ENCODE results near the gene CIC. TPM values are rescaled to one million over a fixed set of nuclear protein-coding genes. Genes with fewer than 3 reads are reported as not detected.

Gene CIC
- total and polyA plus RNA-seq, 9 of the 15 experiments (the other 6 are each of a cell fraction or from before 2014, with no cell fraction given), result 0.07 to 44.7 (median 8.6) TPM

DNA sequence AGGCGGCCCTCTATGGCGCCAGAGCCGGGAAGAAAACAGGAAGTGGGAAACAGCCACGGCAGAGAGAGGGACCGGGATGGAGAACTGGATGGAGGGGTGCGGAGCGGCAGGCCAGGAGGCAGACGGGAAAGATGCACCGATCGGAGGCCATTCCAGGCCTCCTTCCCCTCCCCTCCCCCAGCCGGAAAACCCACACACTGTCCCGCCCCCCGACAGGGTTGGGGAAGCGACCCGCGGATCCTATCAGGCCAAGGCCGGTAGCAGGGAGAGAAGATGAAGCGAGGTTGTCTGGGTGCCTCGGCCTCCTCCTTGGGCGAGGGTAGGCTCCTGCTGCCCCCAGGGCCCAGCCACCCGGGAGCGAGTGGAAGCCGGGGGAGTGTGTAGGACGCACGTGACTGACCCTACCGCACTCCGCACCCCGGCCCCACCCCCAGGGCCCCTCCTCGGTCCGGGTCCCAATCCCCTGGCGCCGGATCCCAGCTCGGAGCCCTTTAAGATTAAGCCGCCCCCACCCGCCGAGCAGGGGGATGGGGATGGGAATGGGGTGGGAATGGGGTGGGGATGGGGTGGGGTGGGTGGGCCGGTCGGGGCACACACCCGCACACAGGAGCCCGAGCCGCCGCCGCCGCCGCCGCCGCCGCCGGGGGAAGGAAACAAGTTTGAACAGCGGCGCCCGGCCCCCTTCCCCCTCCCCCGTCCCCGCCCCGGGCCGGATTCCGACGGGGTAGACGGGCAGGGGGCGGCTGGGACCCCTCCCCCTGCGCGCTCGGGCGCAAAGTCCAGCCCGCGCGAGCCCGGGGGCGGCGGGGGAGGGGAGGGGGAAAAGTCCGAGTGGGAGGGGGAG is 15.6 kb upstream of the CIC start (continued):
- TF ChIP-seq, protein P1, sequence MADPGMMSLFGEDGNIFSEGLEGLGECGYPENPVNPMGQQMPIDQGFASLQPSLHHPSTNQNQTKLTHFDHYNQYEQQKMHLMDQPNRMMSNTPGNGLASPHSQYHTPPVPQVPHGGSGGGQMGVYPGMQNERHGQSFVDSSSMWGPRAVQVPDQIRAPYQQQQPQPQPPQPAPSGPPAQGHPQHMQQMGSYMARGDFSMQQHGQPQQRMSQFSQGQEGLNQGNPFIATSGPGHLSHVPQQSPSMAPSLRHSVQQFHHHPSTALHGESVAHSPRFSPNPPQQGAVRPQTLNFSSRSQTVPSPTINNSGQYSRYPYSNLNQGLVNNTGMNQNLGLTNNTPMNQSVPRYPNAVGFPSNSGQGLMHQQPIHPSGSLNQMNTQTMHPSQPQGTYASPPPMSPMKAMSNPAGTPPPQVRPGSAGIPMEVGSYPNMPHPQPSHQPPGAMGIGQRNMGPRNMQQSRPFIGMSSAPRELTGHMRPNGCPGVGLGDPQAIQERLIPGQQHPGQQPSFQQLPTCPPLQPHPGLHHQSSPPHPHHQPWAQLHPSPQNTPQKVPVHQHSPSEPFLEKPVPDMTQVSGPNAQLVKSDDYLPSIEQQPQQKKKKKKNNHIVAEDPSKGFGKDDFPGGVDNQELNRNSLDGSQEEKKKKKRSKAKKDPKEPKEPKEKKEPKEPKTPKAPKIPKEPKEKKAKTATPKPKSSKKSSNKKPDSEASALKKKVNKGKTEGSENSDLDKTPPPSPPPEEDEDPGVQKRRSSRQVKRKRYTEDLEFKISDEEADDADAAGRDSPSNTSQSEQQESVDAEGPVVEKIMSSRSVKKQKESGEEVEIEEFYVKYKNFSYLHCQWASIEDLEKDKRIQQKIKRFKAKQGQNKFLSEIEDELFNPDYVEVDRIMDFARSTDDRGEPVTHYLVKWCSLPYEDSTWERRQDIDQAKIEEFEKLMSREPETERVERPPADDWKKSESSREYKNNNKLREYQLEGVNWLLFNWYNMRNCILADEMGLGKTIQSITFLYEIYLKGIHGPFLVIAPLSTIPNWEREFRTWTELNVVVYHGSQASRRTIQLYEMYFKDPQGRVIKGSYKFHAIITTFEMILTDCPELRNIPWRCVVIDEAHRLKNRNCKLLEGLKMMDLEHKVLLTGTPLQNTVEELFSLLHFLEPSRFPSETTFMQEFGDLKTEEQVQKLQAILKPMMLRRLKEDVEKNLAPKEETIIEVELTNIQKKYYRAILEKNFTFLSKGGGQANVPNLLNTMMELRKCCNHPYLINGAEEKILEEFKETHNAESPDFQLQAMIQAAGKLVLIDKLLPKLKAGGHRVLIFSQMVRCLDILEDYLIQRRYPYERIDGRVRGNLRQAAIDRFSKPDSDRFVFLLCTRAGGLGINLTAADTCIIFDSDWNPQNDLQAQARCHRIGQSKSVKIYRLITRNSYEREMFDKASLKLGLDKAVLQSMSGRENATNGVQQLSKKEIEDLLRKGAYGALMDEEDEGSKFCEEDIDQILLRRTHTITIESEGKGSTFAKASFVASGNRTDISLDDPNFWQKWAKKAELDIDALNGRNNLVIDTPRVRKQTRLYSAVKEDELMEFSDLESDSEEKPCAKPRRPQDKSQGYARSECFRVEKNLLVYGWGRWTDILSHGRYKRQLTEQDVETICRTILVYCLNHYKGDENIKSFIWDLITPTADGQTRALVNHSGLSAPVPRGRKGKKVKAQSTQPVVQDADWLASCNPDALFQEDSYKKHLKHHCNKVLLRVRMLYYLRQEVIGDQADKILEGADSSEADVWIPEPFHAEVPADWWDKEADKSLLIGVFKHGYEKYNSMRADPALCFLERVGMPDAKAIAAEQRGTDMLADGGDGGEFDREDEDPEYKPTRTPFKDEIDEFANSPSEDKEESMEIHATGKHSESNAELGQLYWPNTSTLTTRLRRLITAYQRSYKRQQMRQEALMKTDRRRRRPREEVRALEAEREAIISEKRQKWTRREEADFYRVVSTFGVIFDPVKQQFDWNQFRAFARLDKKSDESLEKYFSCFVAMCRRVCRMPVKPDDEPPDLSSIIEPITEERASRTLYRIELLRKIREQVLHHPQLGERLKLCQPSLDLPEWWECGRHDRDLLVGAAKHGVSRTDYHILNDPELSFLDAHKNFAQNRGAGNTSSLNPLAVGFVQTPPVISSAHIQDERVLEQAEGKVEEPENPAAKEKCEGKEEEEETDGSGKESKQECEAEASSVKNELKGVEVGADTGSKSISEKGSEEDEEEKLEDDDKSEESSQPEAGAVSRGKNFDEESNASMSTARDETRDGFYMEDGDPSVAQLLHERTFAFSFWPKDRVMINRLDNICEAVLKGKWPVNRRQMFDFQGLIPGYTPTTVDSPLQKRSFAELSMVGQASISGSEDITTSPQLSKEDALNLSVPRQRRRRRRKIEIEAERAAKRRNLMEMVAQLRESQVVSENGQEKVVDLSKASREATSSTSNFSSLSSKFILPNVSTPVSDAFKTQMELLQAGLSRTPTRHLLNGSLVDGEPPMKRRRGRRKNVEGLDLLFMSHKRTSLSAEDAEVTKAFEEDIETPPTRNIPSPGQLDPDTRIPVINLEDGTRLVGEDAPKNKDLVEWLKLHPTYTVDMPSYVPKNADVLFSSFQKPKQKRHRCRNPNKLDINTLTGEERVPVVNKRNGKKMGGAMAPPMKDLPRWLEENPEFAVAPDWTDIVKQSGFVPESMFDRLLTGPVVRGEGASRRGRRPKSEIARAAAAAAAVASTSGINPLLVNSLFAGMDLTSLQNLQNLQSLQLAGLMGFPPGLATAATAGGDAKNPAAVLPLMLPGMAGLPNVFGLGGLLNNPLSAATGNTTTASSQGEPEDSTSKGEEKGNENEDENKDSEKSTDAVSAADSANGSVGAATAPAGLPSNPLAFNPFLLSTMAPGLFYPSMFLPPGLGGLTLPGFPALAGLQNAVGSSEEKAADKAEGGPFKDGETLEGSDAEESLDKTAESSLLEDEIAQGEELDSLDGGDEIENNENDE (IDR thresholded peaks at IDR 0.05; ENCODE audit: low read depth, low read length), result no peak
- TF ChIP-seq, protein P2, sequence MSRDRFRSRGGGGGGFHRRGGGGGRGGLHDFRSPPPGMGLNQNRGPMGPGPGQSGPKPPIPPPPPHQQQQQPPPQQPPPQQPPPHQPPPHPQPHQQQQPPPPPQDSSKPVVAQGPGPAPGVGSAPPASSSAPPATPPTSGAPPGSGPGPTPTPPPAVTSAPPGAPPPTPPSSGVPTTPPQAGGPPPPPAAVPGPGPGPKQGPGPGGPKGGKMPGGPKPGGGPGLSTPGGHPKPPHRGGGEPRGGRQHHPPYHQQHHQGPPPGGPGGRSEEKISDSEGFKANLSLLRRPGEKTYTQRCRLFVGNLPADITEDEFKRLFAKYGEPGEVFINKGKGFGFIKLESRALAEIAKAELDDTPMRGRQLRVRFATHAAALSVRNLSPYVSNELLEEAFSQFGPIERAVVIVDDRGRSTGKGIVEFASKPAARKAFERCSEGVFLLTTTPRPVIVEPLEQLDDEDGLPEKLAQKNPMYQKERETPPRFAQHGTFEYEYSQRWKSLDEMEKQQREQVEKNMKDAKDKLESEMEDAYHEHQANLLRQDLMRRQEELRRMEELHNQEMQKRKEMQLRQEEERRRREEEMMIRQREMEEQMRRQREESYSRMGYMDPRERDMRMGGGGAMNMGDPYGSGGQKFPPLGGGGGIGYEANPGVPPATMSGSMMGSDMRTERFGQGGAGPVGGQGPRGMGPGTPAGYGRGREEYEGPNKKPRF (IDR thresholded peaks at IDR 0.05; ENCODE audit: low read depth, low read length), result no peak
- TF ChIP-seq ZNF830 (CRISPR knock-in tag; IDR thresholded peaks at IDR 0.05) (no peak), ZFX (CRISPR knock-in tag; IDR thresholded peaks at IDR 0.05) (peak; percentile 39), SIN3B (IDR thresholded peaks at IDR 0.05; ENCODE audit: low read depth) (no peak), NFXL1 (CRISPR knock-in tag; IDR thresholded peaks at IDR 0.05) (no peak)
- TF ChIP-seq, protein P3, sequence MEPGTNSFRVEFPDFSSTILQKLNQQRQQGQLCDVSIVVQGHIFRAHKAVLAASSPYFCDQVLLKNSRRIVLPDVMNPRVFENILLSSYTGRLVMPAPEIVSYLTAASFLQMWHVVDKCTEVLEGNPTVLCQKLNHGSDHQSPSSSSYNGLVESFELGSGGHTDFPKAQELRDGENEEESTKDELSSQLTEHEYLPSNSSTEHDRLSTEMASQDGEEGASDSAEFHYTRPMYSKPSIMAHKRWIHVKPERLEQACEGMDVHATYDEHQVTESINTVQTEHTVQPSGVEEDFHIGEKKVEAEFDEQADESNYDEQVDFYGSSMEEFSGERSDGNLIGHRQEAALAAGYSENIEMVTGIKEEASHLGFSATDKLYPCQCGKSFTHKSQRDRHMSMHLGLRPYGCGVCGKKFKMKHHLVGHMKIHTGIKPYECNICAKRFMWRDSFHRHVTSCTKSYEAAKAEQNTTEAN (CRISPR knock-in tag; IDR thresholded peaks at IDR 0.05), result no peak
- TF ChIP-seq, protein P4, sequence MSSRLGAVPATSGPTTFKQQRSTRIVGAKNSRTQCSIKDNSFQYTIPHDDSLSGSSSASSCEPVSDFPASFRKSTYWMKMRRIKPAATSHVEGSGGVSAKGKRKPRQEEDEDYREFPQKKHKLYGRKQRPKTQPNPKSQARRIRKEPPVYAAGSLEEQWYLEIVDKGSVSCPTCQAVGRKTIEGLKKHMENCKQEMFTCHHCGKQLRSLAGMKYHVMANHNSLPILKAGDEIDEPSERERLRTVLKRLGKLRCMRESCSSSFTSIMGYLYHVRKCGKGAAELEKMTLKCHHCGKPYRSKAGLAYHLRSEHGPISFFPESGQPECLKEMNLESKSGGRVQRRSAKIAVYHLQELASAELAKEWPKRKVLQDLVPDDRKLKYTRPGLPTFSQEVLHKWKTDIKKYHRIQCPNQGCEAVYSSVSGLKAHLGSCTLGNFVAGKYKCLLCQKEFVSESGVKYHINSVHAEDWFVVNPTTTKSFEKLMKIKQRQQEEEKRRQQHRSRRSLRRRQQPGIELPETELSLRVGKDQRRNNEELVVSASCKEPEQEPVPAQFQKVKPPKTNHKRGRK (tag; IDR thresholded peaks at IDR 0.05), result no peak
- TF ChIP-seq, protein P5, sequence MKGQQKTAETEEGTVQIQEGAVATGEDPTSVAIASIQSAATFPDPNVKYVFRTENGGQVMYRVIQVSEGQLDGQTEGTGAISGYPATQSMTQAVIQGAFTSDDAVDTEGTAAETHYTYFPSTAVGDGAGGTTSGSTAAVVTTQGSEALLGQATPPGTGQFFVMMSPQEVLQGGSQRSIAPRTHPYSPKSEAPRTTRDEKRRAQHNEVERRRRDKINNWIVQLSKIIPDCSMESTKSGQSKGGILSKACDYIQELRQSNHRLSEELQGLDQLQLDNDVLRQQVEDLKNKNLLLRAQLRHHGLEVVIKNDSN (CRISPR knock-in tag; IDR thresholded peaks at IDR 0.05), result peak; percentile 55
